ENCODE measurements around the gene FYTTD1.

Gene FYTTD1

GRCh38 chr3:197833930-197834715 is 84.4 kb downstream of the FYTTD1 start:
- no peak for DNase-seq (ENCODE audit: low read depth, low spot score)

- no peak for DNase-seq (ENCODE audit: low read depth, low spot score)
Measured at GRCh38 chr3:197835509-197835908, 85.8 kb downstream of the FYTTD1 start.

- no peak for DNase-seq (ENCODE audit: low read depth, low spot score)
Measured at GRCh38 chr3:197836244-197836643, 86.6 kb downstream of the FYTTD1 start.
